Eye (tissue), 1 donor: ENCODE results near the gene PRKN.

Source experiments
- DNase-seq: peaks from one replicate; pipeline ENCODE4 v3.0.0-alpha.2; 2015

PRKN gene

GRCh38 chr6:161557333-161558107 lies 1170.0 kb downstream of the PRKN start:
- peak; percentile 40 for DNase-seq

- no peak for DNase-seq
These were observed 1172.7 kb downstream of the PRKN start for GRCh38 chr6:161554883-161555282.

GRCh38 chr6:161549977-161550655 lies 1177.5 kb downstream of the PRKN start:
- DNase-seq, result no peak

GRCh38 chr6:161548713-161549296 lies 1178.8 kb downstream of the PRKN start:
- no peak for DNase-seq

- DNase-seq, result no peak
These were observed 1179.9 kb downstream of the PRKN start for GRCh38 chr6:161547617-161548016.

GRCh38 chr6:161546632-161547031 lies 1180.9 kb downstream of the PRKN start:
- DNase-seq, result no peak

GRCh38 chr6:161545741-161546140 lies 1181.8 kb downstream of the PRKN start:
- no peak for DNase-seq

- DNase-seq, result no peak
These were observed 1182.6 kb downstream of the PRKN start for GRCh38 chr6:161544801-161545480.

- DNase-seq, result no peak
These were observed 1183.8 kb downstream of the PRKN start for GRCh38 chr6:161543684-161544309.

GRCh38 chr6:161542346-161542980 lies 1185.1 kb downstream of the PRKN start:
- DNase-seq, result no peak

- no peak for DNase-seq
These were observed 1187.0 kb downstream of the PRKN start for GRCh38 chr6:161540532-161540931.

GRCh38 chr6:161536224-161536630 lies 1191.3 kb downstream of the PRKN start:
- peak; percentile 39 for DNase-seq

- DNase-seq, result no peak
These were observed 1193.2 kb downstream of the PRKN start for GRCh38 chr6:161534264-161534873.

- no peak for DNase-seq
These were observed 1194.3 kb downstream of the PRKN start for GRCh38 chr6:161533266-161533665.

- DNase-seq, result no peak
These were observed 1195.0 kb downstream of the PRKN start for GRCh38 chr6:161532536-161532935.

GRCh38 chr6:161526794-161527193 lies 1200.8 kb downstream of the PRKN start:
- DNase-seq, result no peak

GRCh38 chr6:161523362-161523761 lies 1204.2 kb downstream of the PRKN start:
- DNase-seq, result peak; percentile 84

GRCh38 chr6:161522276-161522675 lies 1205.3 kb downstream of the PRKN start:
- peak; percentile 88 for DNase-seq

GRCh38 chr6:161511447-161512095 lies 1216.0 kb downstream of the PRKN start:
- DNase-seq, result peak; percentile 82

GRCh38 chr6:161508341-161508740 lies 1219.2 kb downstream of the PRKN start:
- no peak for DNase-seq

GRCh38 chr6:161507375-161507774 lies 1220.2 kb downstream of the PRKN start:
- peak; percentile 33 for DNase-seq
